Measurements from ENCODE around the gene GNG14.

- TF ChIP-seq EZH2 (IDR thresholded peaks at IDR 0.05; ENCODE audit: borderline replicate concordance, low read depth, low read length, severe bottlenecking) (no peak), CTCF (IDR thresholded peaks at IDR 0.05; ENCODE audit: borderline replicate concordance, extremely low read depth, low read length, poor library complexity, severe bottlenecking) (no peak)
Measured at GRCh38 chr19:12672744-12673143, 15.1 kb upstream of the GNG14 start.
